Smooth muscle cell (in vitro differentiated cells): ENCODE results near the gene LCP2. TPM values are rescaled to one million over a fixed set of nuclear protein-coding genes. Genes with fewer than 3 reads are reported as not detected.

ENCODE experiments used
- DNase-seq: peaks from one replicate; lab custom pipeline; 2025; ENCODE audit not compliant: unreplicated experiment; lab: John Stamatoyannopoulos, UW
- H2AFZ ChIP-seq: fragments of 200-600 bp; sonication (generic); 2 replicates; pipeline ENCODE4 v1.6.0; 2016; ENCODE audit warnings: antibody characterized with exemption, low read depth, mild to moderate bottlenecking
- H3F3A ChIP-seq: fragments of 200-600 bp; sonication (generic); 2 replicates; pipeline ENCODE4 v1.6.0; 2017; ENCODE audit warnings: antibody characterized with exemption, low read depth
- H3K27ac ChIP-seq: fragments of 200-600 bp; sonication (generic); 2 replicates; pipeline ENCODE4 v1.5.1; 2016; ENCODE audit warnings: low read depth, mild to moderate bottlenecking
- H3K27me3 ChIP-seq: fragments of 200-600 bp; sonication (generic); 2 replicates; pipeline ENCODE4 v1.6.1; 2016; ENCODE audit warnings: low read depth, mild to moderate bottlenecking
- H3K36me3 ChIP-seq: fragments of 200-600 bp; sonication (generic); 2 replicates; pipeline ENCODE4 v1.5.1; 2016; ENCODE audit warnings: low read depth
- H3K4me1 ChIP-seq: fragments of 200-600 bp; sonication (generic); 2 replicates; pipeline ENCODE4 v1.5.1; 2016; ENCODE audit warnings: low read depth
- H3K4me2 ChIP-seq: fragments of 200-600 bp; sonication (generic); 2 replicates; pipeline ENCODE4 v1.6.0; 2016; ENCODE audit warnings: mild to moderate bottlenecking
- H3K4me3 ChIP-seq: fragments of 200-600 bp; sonication (generic); 2 replicates; pipeline ENCODE4 v1.5.1; 2016; ENCODE audit warnings: mild to moderate bottlenecking
- H3K79me2 ChIP-seq: fragments of 200-600 bp; sonication (generic); 2 replicates; pipeline ENCODE4 v1.6.0; 2016; ENCODE audit warnings: low read depth, mild to moderate bottlenecking
- H3K9ac ChIP-seq: fragments of 200-600 bp; sonication (generic); 2 replicates; pipeline ENCODE4 v1.6.0; 2016; ENCODE audit warnings: low read depth
- H3K9me3 ChIP-seq: fragments of 200-600 bp; sonication (generic); replicated peaks from 2 replicates; pipeline ENCODE4 v1.5.1; 2016; ENCODE audit warnings: low read depth
- H4K20me1 ChIP-seq: fragments of 200-600 bp; sonication (generic); 2 replicates; pipeline ENCODE4 v1.6.0; 2016; ENCODE audit warnings: low read depth
- WGBS: methylation state at CpG from one replicate; pipeline ENCODE4 v1.1.7; 2016; ENCODE audit warnings: low lambda C conversion rate; 5-methylcytosine and 5-hydroxymethylcytosine counted together
- polyA plus RNA-seq: library from polyadenylated mRNA; unstranded; fragments of >200 nt; fragmentation: Nextera tagmentation; extraction: Ambion mirVana; gene quantifications from 2 replicates; pipeline ENCODE4 v1.2.1, GENCODE V29; 2016
- total RNA-seq: library from RNA; depleted of rRNA; stranded (reverse); fragments of >200 nt; gene quantifications from 2 replicates; pipeline ENCODE4 v1.2.3, GENCODE V29; 2014
- TF ChIP-seq, protein P1 (sequence below): fragments of 200-600 bp; sonication (generic); IDR thresholded peaks from 2 replicates; pipeline ENCODE4 v1.5.1; 2017; ENCODE audit warnings: borderline replicate concordance, mild to moderate bottlenecking, antibody characterized with exemption; ENCODE audit not compliant: insufficient read depth, poor library complexity, severe bottlenecking

Gene LCP2
- total and polyA plus RNA-seq, 2 experiments from 2014 or later: 0.45 to 2.7 TPM

DNA sequence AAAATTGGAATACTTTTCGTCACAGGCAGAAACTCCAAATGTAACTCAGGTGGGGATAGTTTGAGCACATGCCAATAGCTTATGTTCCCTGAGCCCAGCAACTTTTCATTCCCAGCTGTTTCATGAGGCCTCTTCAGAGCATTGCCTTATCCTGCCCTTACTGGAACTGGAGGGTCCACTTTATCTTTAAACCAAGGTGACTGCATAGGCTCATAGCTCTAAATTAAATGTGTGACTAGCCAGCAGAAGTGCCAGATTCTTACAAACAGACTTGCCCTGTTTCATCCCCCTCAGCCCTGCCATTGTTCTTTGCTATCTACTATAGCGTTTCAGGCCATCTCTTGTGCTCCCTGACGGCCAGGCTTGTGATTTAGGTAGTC is 8.1 kb upstream of the LCP2 start:
- Histone ChIP-seq H3K79me2 (no peaks in the 10 kb centered on the region), H3K36me3 (no peaks in the 10 kb centered on the region), H3K27ac (peak overlapping the region; percentile 80), H3K4me1 (peaks cover 15% of the 10 kb centered on the region), H3K27me3 (no peaks in the 10 kb centered on the region), H3F3A (peaks cover 6% of the 10 kb centered on the region), H3K9ac (peak overlapping the region; percentile 30), H2AFZ (no peak overlapping the region), H3K4me2 (no peak overlapping the region), H3K4me3 (no peak overlapping the region), H4K20me1 (no peaks in the 10 kb centered on the region), H3K9me3 (no peaks in the 10 kb centered on the region)
- TF ChIP-seq, protein P1, sequence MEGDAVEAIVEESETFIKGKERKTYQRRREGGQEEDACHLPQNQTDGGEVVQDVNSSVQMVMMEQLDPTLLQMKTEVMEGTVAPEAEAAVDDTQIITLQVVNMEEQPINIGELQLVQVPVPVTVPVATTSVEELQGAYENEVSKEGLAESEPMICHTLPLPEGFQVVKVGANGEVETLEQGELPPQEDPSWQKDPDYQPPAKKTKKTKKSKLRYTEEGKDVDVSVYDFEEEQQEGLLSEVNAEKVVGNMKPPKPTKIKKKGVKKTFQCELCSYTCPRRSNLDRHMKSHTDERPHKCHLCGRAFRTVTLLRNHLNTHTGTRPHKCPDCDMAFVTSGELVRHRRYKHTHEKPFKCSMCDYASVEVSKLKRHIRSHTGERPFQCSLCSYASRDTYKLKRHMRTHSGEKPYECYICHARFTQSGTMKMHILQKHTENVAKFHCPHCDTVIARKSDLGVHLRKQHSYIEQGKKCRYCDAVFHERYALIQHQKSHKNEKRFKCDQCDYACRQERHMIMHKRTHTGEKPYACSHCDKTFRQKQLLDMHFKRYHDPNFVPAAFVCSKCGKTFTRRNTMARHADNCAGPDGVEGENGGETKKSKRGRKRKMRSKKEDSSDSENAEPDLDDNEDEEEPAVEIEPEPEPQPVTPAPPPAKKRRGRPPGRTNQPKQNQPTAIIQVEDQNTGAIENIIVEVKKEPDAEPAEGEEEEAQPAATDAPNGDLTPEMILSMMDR: no peak
- no peak for DNase-seq
- 89% methylated on average over 3 of the region's 3 CpGs for WGBS

DNA sequence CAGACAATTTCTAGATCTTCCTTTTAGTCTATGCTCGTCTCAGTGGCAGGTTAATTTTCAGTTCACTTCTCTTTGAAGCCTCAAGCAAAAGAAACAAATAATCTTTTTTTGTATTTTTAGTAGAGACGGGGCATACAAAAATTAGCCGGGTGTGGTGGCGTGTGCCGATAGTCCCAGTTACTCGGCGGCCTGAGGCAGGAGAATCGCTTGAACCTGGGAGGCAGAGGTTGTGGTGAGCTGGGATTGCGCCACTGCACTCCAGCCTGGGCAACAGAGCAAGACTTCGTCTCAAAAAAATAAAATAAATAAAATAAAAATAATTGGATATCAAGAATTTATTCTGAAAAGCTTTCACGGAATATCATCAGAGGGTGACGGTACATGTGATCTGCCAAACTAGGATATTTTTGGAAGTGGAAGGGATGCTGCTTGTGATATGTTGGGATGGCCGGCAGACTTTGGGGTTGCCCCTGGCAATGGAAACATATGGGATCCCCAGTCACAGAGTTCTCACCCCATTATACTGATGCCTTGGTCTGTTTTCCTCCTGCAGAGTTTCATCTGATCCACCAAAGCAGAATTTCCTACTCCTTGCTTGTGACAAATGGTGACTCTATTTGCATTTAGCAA is 7.6 kb upstream of the LCP2 start:
- Histone ChIP-seq H3K9me3 (no peaks in the 10 kb centered on the region), H3K9ac (no peak overlapping the region), H3K27ac (no peak overlapping the region), H3K79me2 (no peaks in the 10 kb centered on the region), H2AFZ (no peak overlapping the region), H3K4me2 (no peak overlapping the region), H3K27me3 (no peaks in the 10 kb centered on the region), H3F3A (peaks cover 6% of the 10 kb centered on the region), H3K4me1 (peaks cover 15% of the 10 kb centered on the region), H4K20me1 (no peaks in the 10 kb centered on the region), H3K4me3 (no peak overlapping the region), H3K36me3 (no peaks in the 10 kb centered on the region)
- WGBS: 98% methylated on average over 13 of the region's 13 CpGs
- DNase-seq: no peak
- TF ChIP-seq, protein P1: no peak

DNA sequence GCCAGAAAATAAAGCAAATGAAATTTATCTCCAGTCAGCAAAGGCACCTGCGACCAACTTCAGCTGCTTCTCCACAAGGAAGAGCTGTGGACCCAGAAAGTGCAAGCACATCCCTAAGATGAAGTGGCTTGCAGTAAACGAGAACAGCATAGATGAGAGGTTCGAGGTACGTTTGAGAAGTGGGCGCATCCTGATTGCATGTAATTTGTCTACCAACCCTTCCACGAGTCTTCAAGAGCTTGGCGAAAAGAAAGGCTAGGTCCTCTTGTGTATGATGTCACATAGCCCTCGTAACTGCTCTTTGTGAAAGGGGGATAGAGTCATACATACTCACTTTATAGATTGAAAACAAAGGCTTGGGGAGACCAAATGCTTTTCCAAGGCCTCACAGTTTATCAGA is 6.0 kb upstream of the LCP2 start:
- peaks cover 6% of the 10 kb centered on the region for H3F3A ChIP-seq
- H3K27me3 ChIP-seq: no peaks in the 10 kb centered on the region
- no peaks in the 10 kb centered on the region for H3K9me3 ChIP-seq
- H2AFZ ChIP-seq: no peak overlapping the region
- TF ChIP-seq, protein P1: no peak
- no peak overlapping the region for H3K27ac ChIP-seq
- H3K79me2 ChIP-seq: no peaks in the 10 kb centered on the region
- no peak overlapping the region for H3K9ac ChIP-seq
- H4K20me1 ChIP-seq: no peaks in the 10 kb centered on the region
- H3K4me3 ChIP-seq: no peak overlapping the region
- H3K36me3 ChIP-seq: no peaks in the 10 kb centered on the region
- no peak for DNase-seq
- no peak overlapping the region for H3K4me2 ChIP-seq
- 91% methylated on average over 8 of the region's 8 CpGs for WGBS
- H3K4me1 ChIP-seq: peaks cover 11% of the 10 kb centered on the region
